ENCODE results near the gene PZP.

The PZP gene

GRCh38 chr12:9214534-9214933, 6.3 kb upstream of the PZP start:
- Histone ChIP-seq H3K36me3 (ENCODE audit: low read length) (no peaks in the 10 kb centered on the region), H3K9me2 (replicated peaks; ENCODE audit: insufficient read depth, low read length) (no peaks in the 10 kb centered on the region), H3K27ac (ENCODE audit: low read depth, low read length) (no peak overlapping the region), H3K27me3 (ENCODE audit: low read length) (no peaks in the 10 kb centered on the region), H3K79me2 (ENCODE audit: insufficient read depth, low read length) (no peaks in the 10 kb centered on the region), H2AFZ (ENCODE audit: low read depth, low read length, severe bottlenecking) (no peak overlapping the region), H3K9ac (ENCODE audit: low read length) (no peak overlapping the region), H3F3A (ENCODE audit: insufficient read depth) (no peaks in the 10 kb centered on the region), H4K20me1 (ENCODE audit: low read depth, low read length) (no peaks in the 10 kb centered on the region), H3K4me2 (ENCODE audit: low read depth, low read length, poor library complexity, severe bottlenecking) (no peak overlapping the region), H3K9me3 (ENCODE audit: insufficient read depth, low read length) (no peaks in the 10 kb centered on the region), H3K4me3 (ENCODE audit: insufficient read depth, low read length, poor library complexity, severe bottlenecking) (no peak overlapping the region)
- TF ChIP-seq EZH2phosphoT487 (conservative IDR thresholded peaks at IDR 0.05; ENCODE audit: low read length) (no peak), CTCF (IDR thresholded peaks at IDR 0.05; ENCODE audit: insufficient read depth, low read length, poor library complexity, severe bottlenecking) (no peak)

GRCh38 chr12:9211687-9212086, 3.5 kb upstream of the PZP start:
- no peaks in the 10 kb centered on the region for H3K9me2 ChIP-seq (replicated peaks; ENCODE audit: insufficient read depth, low read length)
- H3K9ac ChIP-seq (ENCODE audit: low read length) = no peak overlapping the region
- H3K27ac ChIP-seq (ENCODE audit: low read depth, low read length) = no peak overlapping the region
- no peaks in the 10 kb centered on the region for H3K27me3 ChIP-seq (ENCODE audit: low read length)
- H3F3A ChIP-seq (ENCODE audit: insufficient read depth) = no peaks in the 10 kb centered on the region
- no peak overlapping the region for H3K4me3 ChIP-seq (ENCODE audit: insufficient read depth, low read length, poor library complexity, severe bottlenecking)
- no peaks in the 10 kb centered on the region for H3K36me3 ChIP-seq (ENCODE audit: low read length)
- no peak overlapping the region for H2AFZ ChIP-seq (ENCODE audit: low read depth, low read length, severe bottlenecking)
- no peaks in the 10 kb centered on the region for H4K20me1 ChIP-seq (ENCODE audit: low read depth, low read length)
- no peaks in the 10 kb centered on the region for H3K9me3 ChIP-seq (ENCODE audit: insufficient read depth, low read length)
- TF ChIP-seq EZH2phosphoT487 (conservative IDR thresholded peaks at IDR 0.05; ENCODE audit: low read length) = no peak
- TF ChIP-seq CTCF (IDR thresholded peaks at IDR 0.05; ENCODE audit: insufficient read depth, low read length, poor library complexity, severe bottlenecking) = no peak
- H3K79me2 ChIP-seq (ENCODE audit: insufficient read depth, low read length) = no peaks in the 10 kb centered on the region
- no peak overlapping the region for H3K4me2 ChIP-seq (ENCODE audit: low read depth, low read length, poor library complexity, severe bottlenecking)

- no peaks in the 10 kb centered on the region for H3F3A ChIP-seq (ENCODE audit: insufficient read depth)
- no peaks in the 10 kb centered on the region for H3K27me3 ChIP-seq (ENCODE audit: low read length)
- no peak overlapping the region for H2AFZ ChIP-seq (ENCODE audit: low read depth, low read length, severe bottlenecking)
- H3K27ac ChIP-seq (ENCODE audit: low read depth, low read length) = no peak overlapping the region
- no peaks in the 10 kb centered on the region for H3K9me2 ChIP-seq (replicated peaks; ENCODE audit: insufficient read depth, low read length)
- no peak for TF ChIP-seq CTCF (IDR thresholded peaks at IDR 0.05; ENCODE audit: insufficient read depth, low read length, poor library complexity, severe bottlenecking)
- TF ChIP-seq EZH2phosphoT487 (conservative IDR thresholded peaks at IDR 0.05; ENCODE audit: low read length) = no peak
- H3K4me3 ChIP-seq (ENCODE audit: insufficient read depth, low read length, poor library complexity, severe bottlenecking) = no peak overlapping the region
- no peaks in the 10 kb centered on the region for H3K36me3 ChIP-seq (ENCODE audit: low read length)
- H3K9me3 ChIP-seq (ENCODE audit: insufficient read depth, low read length) = no peaks in the 10 kb centered on the region
- no peaks in the 10 kb centered on the region for H4K20me1 ChIP-seq (ENCODE audit: low read depth, low read length)
- H3K4me2 ChIP-seq (ENCODE audit: low read depth, low read length, poor library complexity, severe bottlenecking) = no peak overlapping the region
- no peaks in the 10 kb centered on the region for H3K79me2 ChIP-seq (ENCODE audit: insufficient read depth, low read length)
- no peak overlapping the region for H3K9ac ChIP-seq (ENCODE audit: low read length)
These were observed 3.8 kb downstream of the PZP start for GRCh38 chr12:9204380-9204779.

- Histone ChIP-seq H3K9me3 (ENCODE audit: insufficient read depth, low read length) (no peaks in the 10 kb centered on the region), H3K36me3 (ENCODE audit: low read length) (no peaks in the 10 kb centered on the region), H4K20me1 (ENCODE audit: low read depth, low read length) (no peaks in the 10 kb centered on the region), H3K4me2 (ENCODE audit: low read depth, low read length, poor library complexity, severe bottlenecking) (no peak overlapping the region), H2AFZ (ENCODE audit: low read depth, low read length, severe bottlenecking) (no peak overlapping the region), H3K79me2 (ENCODE audit: insufficient read depth, low read length) (no peaks in the 10 kb centered on the region), H3K4me3 (ENCODE audit: insufficient read depth, low read length, poor library complexity, severe bottlenecking) (no peak overlapping the region), H3F3A (ENCODE audit: insufficient read depth) (no peaks in the 10 kb centered on the region), H3K27me3 (ENCODE audit: low read length) (no peaks in the 10 kb centered on the region), H3K9me2 (replicated peaks; ENCODE audit: insufficient read depth, low read length) (no peaks in the 10 kb centered on the region), H3K27ac (ENCODE audit: low read depth, low read length) (no peak overlapping the region), H3K9ac (ENCODE audit: low read length) (no peak overlapping the region)
- TF ChIP-seq EZH2phosphoT487 (conservative IDR thresholded peaks at IDR 0.05; ENCODE audit: low read length) (no peak), CTCF (IDR thresholded peaks at IDR 0.05; ENCODE audit: insufficient read depth, low read length, poor library complexity, severe bottlenecking) (no peak)
These were observed 10.2 kb downstream of the PZP start for GRCh38 chr12:9198012-9198411.
